ENCODE measurements around the gene TUBA1C.
A peak's percentile ranks its signal among the peaks of the same experiment; 100 is the strongest.

The TUBA1C gene

GRCh38 chr12:49277466-49277865, 12.6 kb downstream of the TUBA1C start:
- H3K4me1 ChIP-seq (ENCODE audit: control insufficient read depth, insufficient read depth, low read length), result peaks cover 4% of the 10 kb centered on the region; the same call in 1 of the 2 replicates
- ChIA-PET CTCF (interaction anchor here (0.6 to 1.9 kb wide), 8 partner anchors 10 to 388 kb away, joined by 3 to 12 read pairs (median 4); no protein-coding TSS in a partner anchor), POLR2A (interaction anchor here (1.2 to 5.6 kb wide), 4 partner anchors 9 to 46 kb away, joined by 3 to 33 read pairs (median 6); partner anchors contain the start of genes TROAP and TUBA1C)
- peaks cover 15 to 16% of the 10 kb centered on the region in 2 experiments for H3K36me3 ChIP-seq (ENCODE audit: control insufficient read depth in 2 of 2, insufficient read depth in 1 of 2, low read length in 2 of 2)
- TF ChIP-seq ZNF223 (tag by site-specific recombination; IDR thresholded peaks at IDR 0.05), result peak; percentile 54; the same call in 1 of the 2 replicates
- TF ChIP-seq, protein P1, sequence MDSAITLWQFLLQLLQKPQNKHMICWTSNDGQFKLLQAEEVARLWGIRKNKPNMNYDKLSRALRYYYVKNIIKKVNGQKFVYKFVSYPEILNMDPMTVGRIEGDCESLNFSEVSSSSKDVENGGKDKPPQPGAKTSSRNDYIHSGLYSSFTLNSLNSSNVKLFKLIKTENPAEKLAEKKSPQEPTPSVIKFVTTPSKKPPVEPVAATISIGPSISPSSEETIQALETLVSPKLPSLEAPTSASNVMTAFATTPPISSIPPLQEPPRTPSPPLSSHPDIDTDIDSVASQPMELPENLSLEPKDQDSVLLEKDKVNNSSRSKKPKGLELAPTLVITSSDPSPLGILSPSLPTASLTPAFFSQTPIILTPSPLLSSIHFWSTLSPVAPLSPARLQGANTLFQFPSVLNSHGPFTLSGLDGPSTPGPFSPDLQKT (IDR thresholded peaks at IDR 0.05; ENCODE audit: borderline replicate concordance, low read depth, low read length), result no peak
- no peak overlapping the region for H3K27ac ChIP-seq (ENCODE audit: extremely low read depth, low read depth, low read length)
- H3K4me3 ChIP-seq (ENCODE audit: low read depth, low read length), result no peak overlapping the region
- H3K9me3 ChIP-seq (ENCODE audit: control insufficient read depth, insufficient read depth, low read depth, low read length), result no peaks in the 10 kb centered on the region

GRCh38 chr12:49279706-49280159, 14.9 kb downstream of the TUBA1C start:
- H3K4me3 ChIP-seq (ENCODE audit: low read depth, low read length), result no peak overlapping the region
- peaks cover 0 to 3% of the 10 kb centered on the region in 2 experiments; a peak in 1 of 3 replicates for H3K36me3 ChIP-seq (ENCODE audit: control insufficient read depth in 2 of 2, insufficient read depth in 1 of 2, low read length in 2 of 2)
- ChIA-PET CTCF (interaction anchor here (0.6 to 2.1 kb wide), 9 partner anchors 8 to 181 kb away, joined by 3 to 12 read pairs (median 4); partner anchors contain the start of gene DNAJC22), POLR2A (interaction anchor here (0.6 to 2.6 kb wide), 7 partner anchors 11 to 91 kb away, joined by 3 to 16 read pairs (median 4); partner anchors contain the start of genes SPATS2, TROAP, TUBA1A and TUBA1C)
- no peaks in the 10 kb centered on the region for H3K9me3 ChIP-seq (ENCODE audit: control insufficient read depth, insufficient read depth, low read depth, low read length)
- peaks cover 4% of the 10 kb centered on the region; the same call in 1 of the 2 replicates for H3K4me1 ChIP-seq (ENCODE audit: control insufficient read depth, insufficient read depth, low read length)
- peak overlapping the region; percentile 65 for H3K27ac ChIP-seq (ENCODE audit: extremely low read depth, low read depth, low read length)
- TF ChIP-seq, protein P2, sequence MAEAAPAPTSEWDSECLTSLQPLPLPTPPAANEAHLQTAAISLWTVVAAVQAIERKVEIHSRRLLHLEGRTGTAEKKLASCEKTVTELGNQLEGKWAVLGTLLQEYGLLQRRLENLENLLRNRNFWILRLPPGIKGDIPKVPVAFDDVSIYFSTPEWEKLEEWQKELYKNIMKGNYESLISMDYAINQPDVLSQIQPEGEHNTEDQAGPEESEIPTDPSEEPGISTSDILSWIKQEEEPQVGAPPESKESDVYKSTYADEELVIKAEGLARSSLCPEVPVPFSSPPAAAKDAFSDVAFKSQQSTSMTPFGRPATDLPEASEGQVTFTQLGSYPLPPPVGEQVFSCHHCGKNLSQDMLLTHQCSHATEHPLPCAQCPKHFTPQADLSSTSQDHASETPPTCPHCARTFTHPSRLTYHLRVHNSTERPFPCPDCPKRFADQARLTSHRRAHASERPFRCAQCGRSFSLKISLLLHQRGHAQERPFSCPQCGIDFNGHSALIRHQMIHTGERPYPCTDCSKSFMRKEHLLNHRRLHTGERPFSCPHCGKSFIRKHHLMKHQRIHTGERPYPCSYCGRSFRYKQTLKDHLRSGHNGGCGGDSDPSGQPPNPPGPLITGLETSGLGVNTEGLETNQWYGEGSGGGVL (tag by site-specific recombination; IDR thresholded peaks at IDR 0.05), result peak; percentile 49; the same call in 1 of the 2 replicates
- peak; percentile 41; the same call in 1 of the 2 replicates for TF ChIP-seq ZNF335 (tag by site-specific recombination; conservative IDR thresholded peaks at IDR 0.05)
- peak; percentile 24 for TF ChIP-seq SP7 (tag by site-specific recombination; IDR thresholded peaks at IDR 0.05)
- TF ChIP-seq SP3 (tag by site-specific recombination; IDR thresholded peaks at IDR 0.05), result peak; percentile 47
- no peak for TF ChIP-seq ZNF521 (tag by site-specific recombination; IDR thresholded peaks at IDR 0.05)
- no peak for TF ChIP-seq ZNF707 (tag by site-specific recombination; IDR thresholded peaks at IDR 0.05)
- TF ChIP-seq OSR2 (tag by site-specific recombination; IDR thresholded peaks at IDR 0.05), result peak; percentile 74
- TF ChIP-seq ZNF37A (tag by site-specific recombination; IDR thresholded peaks at IDR 0.05), result no peak
- peak; percentile 49; the same call in 1 of the 2 replicates for TF ChIP-seq ZNF558 (tag by site-specific recombination; IDR thresholded peaks at IDR 0.05)
- TF ChIP-seq, protein P3, sequence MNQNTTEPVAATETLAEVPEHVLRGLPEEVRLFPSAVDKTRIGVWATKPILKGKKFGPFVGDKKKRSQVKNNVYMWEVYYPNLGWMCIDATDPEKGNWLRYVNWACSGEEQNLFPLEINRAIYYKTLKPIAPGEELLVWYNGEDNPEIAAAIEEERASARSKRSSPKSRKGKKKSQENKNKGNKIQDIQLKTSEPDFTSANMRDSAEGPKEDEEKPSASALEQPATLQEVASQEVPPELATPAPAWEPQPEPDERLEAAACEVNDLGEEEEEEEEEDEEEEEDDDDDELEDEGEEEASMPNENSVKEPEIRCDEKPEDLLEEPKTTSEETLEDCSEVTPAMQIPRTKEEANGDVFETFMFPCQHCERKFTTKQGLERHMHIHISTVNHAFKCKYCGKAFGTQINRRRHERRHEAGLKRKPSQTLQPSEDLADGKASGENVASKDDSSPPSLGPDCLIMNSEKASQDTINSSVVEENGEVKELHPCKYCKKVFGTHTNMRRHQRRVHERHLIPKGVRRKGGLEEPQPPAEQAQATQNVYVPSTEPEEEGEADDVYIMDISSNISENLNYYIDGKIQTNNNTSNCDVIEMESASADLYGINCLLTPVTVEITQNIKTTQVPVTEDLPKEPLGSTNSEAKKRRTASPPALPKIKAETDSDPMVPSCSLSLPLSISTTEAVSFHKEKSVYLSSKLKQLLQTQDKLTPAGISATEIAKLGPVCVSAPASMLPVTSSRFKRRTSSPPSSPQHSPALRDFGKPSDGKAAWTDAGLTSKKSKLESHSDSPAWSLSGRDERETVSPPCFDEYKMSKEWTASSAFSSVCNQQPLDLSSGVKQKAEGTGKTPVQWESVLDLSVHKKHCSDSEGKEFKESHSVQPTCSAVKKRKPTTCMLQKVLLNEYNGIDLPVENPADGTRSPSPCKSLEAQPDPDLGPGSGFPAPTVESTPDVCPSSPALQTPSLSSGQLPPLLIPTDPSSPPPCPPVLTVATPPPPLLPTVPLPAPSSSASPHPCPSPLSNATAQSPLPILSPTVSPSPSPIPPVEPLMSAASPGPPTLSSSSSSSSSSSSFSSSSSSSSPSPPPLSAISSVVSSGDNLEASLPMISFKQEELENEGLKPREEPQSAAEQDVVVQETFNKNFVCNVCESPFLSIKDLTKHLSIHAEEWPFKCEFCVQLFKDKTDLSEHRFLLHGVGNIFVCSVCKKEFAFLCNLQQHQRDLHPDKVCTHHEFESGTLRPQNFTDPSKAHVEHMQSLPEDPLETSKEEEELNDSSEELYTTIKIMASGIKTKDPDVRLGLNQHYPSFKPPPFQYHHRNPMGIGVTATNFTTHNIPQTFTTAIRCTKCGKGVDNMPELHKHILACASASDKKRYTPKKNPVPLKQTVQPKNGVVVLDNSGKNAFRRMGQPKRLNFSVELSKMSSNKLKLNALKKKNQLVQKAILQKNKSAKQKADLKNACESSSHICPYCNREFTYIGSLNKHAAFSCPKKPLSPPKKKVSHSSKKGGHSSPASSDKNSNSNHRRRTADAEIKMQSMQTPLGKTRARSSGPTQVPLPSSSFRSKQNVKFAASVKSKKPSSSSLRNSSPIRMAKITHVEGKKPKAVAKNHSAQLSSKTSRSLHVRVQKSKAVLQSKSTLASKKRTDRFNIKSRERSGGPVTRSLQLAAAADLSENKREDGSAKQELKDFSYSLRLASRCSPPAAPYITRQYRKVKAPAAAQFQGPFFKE (tag by site-specific recombination; IDR thresholded peaks at IDR 0.05; ENCODE audit: borderline replicate concordance), result no peak
- no peak for TF ChIP-seq MEIS1 (CRISPR knock-in tag; IDR thresholded peaks at IDR 0.05; ENCODE audit: borderline replicate concordance)
- TF ChIP-seq ZNF132 (tag by site-specific recombination; IDR thresholded peaks at IDR 0.05; ENCODE audit: borderline replicate concordance), result no peak
- 0 out of 2 replicates have a peak, but pooled peaks have one; percentile 12 for TF ChIP-seq ZXDB (tag by site-specific recombination; IDR thresholded peaks at IDR 0.05)
- TF ChIP-seq ZNF580 (tag by site-specific recombination; IDR thresholded peaks at IDR 0.05), result peak; percentile 84
- TF ChIP-seq, protein P4, sequence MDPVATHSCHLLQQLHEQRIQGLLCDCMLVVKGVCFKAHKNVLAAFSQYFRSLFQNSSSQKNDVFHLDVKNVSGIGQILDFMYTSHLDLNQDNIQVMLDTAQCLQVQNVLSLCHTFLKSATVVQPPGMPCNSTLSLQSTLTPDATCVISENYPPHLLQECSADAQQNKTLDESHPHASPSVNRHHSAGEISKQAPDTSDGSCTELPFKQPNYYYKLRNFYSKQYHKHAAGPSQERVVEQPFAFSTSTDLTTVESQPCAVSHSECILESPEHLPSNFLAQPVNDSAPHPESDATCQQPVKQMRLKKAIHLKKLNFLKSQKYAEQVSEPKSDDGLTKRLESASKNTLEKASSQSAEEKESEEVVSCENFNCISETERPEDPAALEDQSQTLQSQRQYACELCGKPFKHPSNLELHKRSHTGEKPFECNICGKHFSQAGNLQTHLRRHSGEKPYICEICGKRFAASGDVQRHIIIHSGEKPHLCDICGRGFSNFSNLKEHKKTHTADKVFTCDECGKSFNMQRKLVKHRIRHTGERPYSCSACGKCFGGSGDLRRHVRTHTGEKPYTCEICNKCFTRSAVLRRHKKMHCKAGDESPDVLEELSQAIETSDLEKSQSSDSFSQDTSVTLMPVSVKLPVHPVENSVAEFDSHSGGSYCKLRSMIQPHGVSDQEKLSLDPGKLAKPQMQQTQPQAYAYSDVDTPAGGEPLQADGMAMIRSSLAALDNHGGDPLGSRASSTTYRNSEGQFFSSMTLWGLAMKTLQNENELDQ (tag by site-specific recombination; IDR thresholded peaks at IDR 0.05; ENCODE audit: low read depth), result no peak
- TF ChIP-seq ZBTB20 (tag by site-specific recombination; IDR thresholded peaks at IDR 0.05), result peak; percentile 85
- TF ChIP-seq ZNF10 (tag by site-specific recombination; IDR thresholded peaks at IDR 0.05), result no peak
- no peak for TF ChIP-seq ZNF121 (tag by site-specific recombination; IDR thresholded peaks at IDR 0.05)
- TF ChIP-seq ZNF670 (tag by site-specific recombination; IDR thresholded peaks at IDR 0.05; ENCODE audit: low read depth), result no peak
- TF ChIP-seq ZIC2 (tag by site-specific recombination; IDR thresholded peaks at IDR 0.05), result peak; percentile 48; the same call in 1 of the 2 replicates
